Activated T-helper 17 cell treated with anti-CD3 and anti-CD28 coated beads, Interleukin-2, amount 50 U/mL, for 72 hours (primary cell): ENCODE results near the gene PROX1. TPM values are rescaled to one million over a fixed set of nuclear protein-coding genes. Genes with fewer than 3 reads are reported as not detected.

Experiments used
- ATAC-seq: fragments of 150-1000 bp; cut with Tn5 transposase; replicated peaks from 2 replicates; pipeline ENCODE4 v1.10.0; 2021; ENCODE audit warnings: mild to moderate bottlenecking, moderate library complexity
- H3K27ac Mint-ChIP-seq: one replicate; pipeline ENCODE4 v1.8.0; 2022; ENCODE audit warnings: mixed read lengths
- H3K27me3 Mint-ChIP-seq: one replicate; pipeline ENCODE4 v1.8.0; 2022; ENCODE audit warnings: mixed read lengths
- H3K36me3 Mint-ChIP-seq: one replicate; pipeline ENCODE4 v1.8.0; 2022; ENCODE audit warnings: low read depth, mild to moderate bottlenecking, mixed read lengths
- H3K4me1 Mint-ChIP-seq: one replicate; pipeline ENCODE4 v1.8.0; 2022; ENCODE audit warnings: mixed read lengths
- H3K4me3 Mint-ChIP-seq: one replicate; pipeline ENCODE4 v1.8.0; 2022; ENCODE audit warnings: mild to moderate bottlenecking, mixed read lengths
- H3K9me3 Mint-ChIP-seq: one replicate; pipeline ENCODE4 v1.8.0; 2022; ENCODE audit warnings: mixed read lengths
- total RNA-seq, 2 donors: library from RNA; stranded (reverse); gene quantifications; one replicate each; pipeline ENCODE4 v1.2.3, GENCODE V29; 2022

PROX1 gene
- total RNA-seq, 2 donors from 2014 or later: 0.08 to 0.11 TPM

DNA sequence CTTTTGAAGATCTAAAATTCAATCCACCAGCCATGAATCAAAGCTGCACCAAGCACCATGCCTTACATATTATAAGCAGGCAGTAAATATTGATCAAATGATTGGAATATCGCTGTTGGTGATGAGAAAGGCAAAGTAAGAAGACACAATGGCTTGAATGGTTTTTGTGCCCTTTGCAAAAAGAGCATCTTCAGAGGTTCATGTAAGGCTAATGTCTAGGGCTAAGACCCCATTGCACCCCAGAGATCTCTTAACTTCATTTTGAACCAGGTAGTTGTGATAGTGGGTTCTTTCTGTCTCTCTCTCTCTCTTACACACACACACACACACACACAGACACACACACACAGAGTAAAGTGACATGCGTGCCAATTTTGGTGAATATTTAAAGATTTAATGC lies 12.0 kb downstream of the PROX1 start:
- no peaks in the 10 kb centered on the region for H3K27me3 Mint-ChIP-seq
- H3K36me3 Mint-ChIP-seq: no peaks in the 10 kb centered on the region
- ATAC-seq: no peak
- no peaks in the 10 kb centered on the region for H3K4me1 Mint-ChIP-seq
- H3K27ac Mint-ChIP-seq: no peak overlapping the region
- H3K4me3 Mint-ChIP-seq: no peak overlapping the region
- no peaks in the 10 kb centered on the region for H3K9me3 Mint-ChIP-seq

GRCh38 chr1:214002060-214002459 lies 14.3 kb downstream of the PROX1 start:
- no peaks in the 10 kb centered on the region for H3K9me3 Mint-ChIP-seq
- H3K4me3 Mint-ChIP-seq: no peak overlapping the region
- no peak overlapping the region for H3K27ac Mint-ChIP-seq
- no peaks in the 10 kb centered on the region for H3K36me3 Mint-ChIP-seq
- ATAC-seq: no peak
- H3K27me3 Mint-ChIP-seq: peaks cover 7% of the 10 kb centered on the region
- H3K4me1 Mint-ChIP-seq: no peaks in the 10 kb centered on the region

- no peaks in the 10 kb centered on the region for H3K36me3 Mint-ChIP-seq
- H3K4me1 Mint-ChIP-seq: no peaks in the 10 kb centered on the region
- H3K4me3 Mint-ChIP-seq: no peak overlapping the region
- no peak for ATAC-seq
- peaks cover 7% of the 10 kb centered on the region for H3K27me3 Mint-ChIP-seq
- no peak overlapping the region for H3K27ac Mint-ChIP-seq
- H3K9me3 Mint-ChIP-seq: no peaks in the 10 kb centered on the region
Observed at GRCh38 chr1:214002472-214002871, 14.7 kb downstream of the PROX1 start.

DNA sequence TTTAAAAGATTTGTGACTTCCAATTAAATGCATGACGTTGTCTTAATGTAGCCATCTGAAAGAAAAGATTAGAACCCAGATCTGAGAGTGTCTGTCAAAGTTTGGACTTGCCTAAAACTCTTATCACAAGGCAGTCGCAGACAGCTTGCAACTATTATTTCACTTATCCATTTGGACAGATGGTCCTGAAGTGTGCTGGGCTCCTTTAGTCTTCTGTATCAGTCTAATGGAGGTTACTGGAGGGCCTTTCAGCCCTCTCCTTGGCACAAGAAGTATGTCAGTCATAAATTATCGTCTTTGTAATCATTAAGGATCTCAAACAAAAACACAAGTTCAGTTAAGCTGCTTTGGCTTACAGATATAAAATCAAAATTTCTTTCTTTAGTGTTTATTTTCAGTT lies 15.5 kb downstream of the PROX1 start:
- no peaks in the 10 kb centered on the region for H3K9me3 Mint-ChIP-seq
- H3K4me3 Mint-ChIP-seq: no peak overlapping the region
- H3K36me3 Mint-ChIP-seq: no peaks in the 10 kb centered on the region
- H3K27me3 Mint-ChIP-seq: peaks cover 7% of the 10 kb centered on the region
- no peaks in the 10 kb centered on the region for H3K4me1 Mint-ChIP-seq
- no peak for ATAC-seq
- H3K27ac Mint-ChIP-seq: no peak overlapping the region

DNA sequence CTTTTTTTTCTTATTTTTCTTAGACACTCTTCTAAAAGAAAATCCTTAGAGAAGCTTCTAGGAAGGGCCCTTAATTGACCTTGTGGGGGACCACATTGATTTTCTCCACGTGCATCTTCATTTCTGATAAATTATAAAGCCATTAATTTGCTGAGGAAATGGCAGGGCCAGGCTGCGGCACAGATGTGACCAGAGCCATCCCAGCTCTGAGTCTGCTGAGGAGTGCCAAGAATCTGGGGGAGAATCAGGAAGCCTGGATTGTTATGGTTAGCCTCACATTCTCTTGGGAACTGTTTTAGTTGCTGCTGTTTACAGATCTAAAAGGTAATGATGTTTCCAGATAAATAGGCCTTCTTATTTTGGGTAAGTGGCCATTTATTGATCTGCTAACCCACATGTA lies 16.2 kb downstream of the PROX1 start:
- Mint-ChIP-seq H3K9me3 (no peaks in the 10 kb centered on the region), H3K4me3 (no peak overlapping the region), H3K27me3 (peaks cover 7% of the 10 kb centered on the region), H3K36me3 (no peaks in the 10 kb centered on the region), H3K27ac (no peak overlapping the region), H3K4me1 (no peaks in the 10 kb centered on the region)
- no peak for ATAC-seq

- no peaks in the 10 kb centered on the region for H3K4me1 Mint-ChIP-seq
- H3K36me3 Mint-ChIP-seq: no peaks in the 10 kb centered on the region
- ATAC-seq: no peak
- H3K27ac Mint-ChIP-seq: no peak overlapping the region
- H3K9me3 Mint-ChIP-seq: no peaks in the 10 kb centered on the region
- H3K27me3 Mint-ChIP-seq: peaks cover 7% of the 10 kb centered on the region
- H3K4me3 Mint-ChIP-seq: no peak overlapping the region
Observed at GRCh38 chr1:214004795-214005194, 17.0 kb downstream of the PROX1 start.

GRCh38 chr1:214005708-214006107 lies 17.9 kb downstream of the PROX1 start:
- Mint-ChIP-seq H3K9me3 (no peaks in the 10 kb centered on the region), H3K4me3 (no peak overlapping the region), H3K27me3 (peaks cover 11% of the 10 kb centered on the region), H3K4me1 (no peaks in the 10 kb centered on the region), H3K27ac (no peak overlapping the region), H3K36me3 (no peaks in the 10 kb centered on the region)
- no peak for ATAC-seq

DNA sequence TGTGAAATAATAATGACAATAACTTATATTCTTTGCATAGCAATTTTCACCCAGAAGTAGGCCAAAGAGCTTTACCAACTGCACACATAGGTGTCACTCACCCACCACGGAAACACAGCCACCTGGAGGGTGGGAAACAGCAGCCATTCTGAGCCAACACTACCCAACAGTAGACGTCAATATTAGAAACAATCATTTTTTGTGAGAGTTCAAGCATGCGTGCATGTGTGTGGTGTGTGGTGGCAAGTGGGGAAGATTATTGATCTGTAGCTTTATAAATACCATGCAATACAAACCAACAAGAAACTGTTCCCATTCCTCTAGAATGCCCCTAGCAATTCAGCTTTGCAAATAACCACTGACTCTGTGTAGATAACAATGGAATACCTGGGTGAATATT lies 19.1 kb downstream of the PROX1 start:
- no peaks in the 10 kb centered on the region for H3K4me1 Mint-ChIP-seq
- no peaks in the 10 kb centered on the region for H3K9me3 Mint-ChIP-seq
- H3K27me3 Mint-ChIP-seq: peaks cover 11% of the 10 kb centered on the region
- ATAC-seq: no peak
- H3K27ac Mint-ChIP-seq: no peak overlapping the region
- no peaks in the 10 kb centered on the region for H3K36me3 Mint-ChIP-seq
- H3K4me3 Mint-ChIP-seq: no peak overlapping the region

DNA sequence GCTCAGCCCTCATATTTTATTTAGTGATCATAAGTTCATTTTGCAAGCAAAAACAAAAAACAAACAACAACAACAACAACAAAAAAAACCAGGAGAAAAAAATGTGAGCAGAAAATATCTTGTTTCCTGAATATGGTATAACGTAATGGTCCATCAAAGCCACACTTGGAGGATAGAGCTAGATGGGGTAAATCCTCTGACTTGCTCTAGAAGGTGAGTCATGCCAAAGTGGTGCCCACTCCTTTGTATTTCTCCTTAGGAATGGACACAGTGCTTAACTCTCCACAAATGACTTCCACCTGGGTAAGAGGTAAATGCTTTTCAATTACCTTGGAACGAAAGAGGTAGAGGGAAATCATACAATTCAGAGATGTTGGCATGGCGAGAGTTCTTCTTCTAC lies 20.6 kb downstream of the PROX1 start:
- no peaks in the 10 kb centered on the region for H3K9me3 Mint-ChIP-seq

GRCh38 chr1:214008791-214009422 lies 21.1 kb downstream of the PROX1 start:
- H3K36me3 Mint-ChIP-seq: no peaks in the 10 kb centered on the region
- H3K4me1 Mint-ChIP-seq: no peaks in the 10 kb centered on the region
- H3K27me3 Mint-ChIP-seq: peaks cover 11% of the 10 kb centered on the region
- no peaks in the 10 kb centered on the region for H3K9me3 Mint-ChIP-seq
- no peak overlapping the region for H3K4me3 Mint-ChIP-seq
- H3K27ac Mint-ChIP-seq: no peak overlapping the region
- no peak for ATAC-seq

More for the DNA sequence above, 20.6 kb downstream of the PROX1 start:
- no peaks in the 10 kb centered on the region for H3K36me3 Mint-ChIP-seq
- no peak overlapping the region for H3K4me3 Mint-ChIP-seq
- peaks cover 11% of the 10 kb centered on the region for H3K27me3 Mint-ChIP-seq
- H3K4me1 Mint-ChIP-seq: no peaks in the 10 kb centered on the region
- no peak overlapping the region for H3K27ac Mint-ChIP-seq
- no peak for ATAC-seq

DNA sequence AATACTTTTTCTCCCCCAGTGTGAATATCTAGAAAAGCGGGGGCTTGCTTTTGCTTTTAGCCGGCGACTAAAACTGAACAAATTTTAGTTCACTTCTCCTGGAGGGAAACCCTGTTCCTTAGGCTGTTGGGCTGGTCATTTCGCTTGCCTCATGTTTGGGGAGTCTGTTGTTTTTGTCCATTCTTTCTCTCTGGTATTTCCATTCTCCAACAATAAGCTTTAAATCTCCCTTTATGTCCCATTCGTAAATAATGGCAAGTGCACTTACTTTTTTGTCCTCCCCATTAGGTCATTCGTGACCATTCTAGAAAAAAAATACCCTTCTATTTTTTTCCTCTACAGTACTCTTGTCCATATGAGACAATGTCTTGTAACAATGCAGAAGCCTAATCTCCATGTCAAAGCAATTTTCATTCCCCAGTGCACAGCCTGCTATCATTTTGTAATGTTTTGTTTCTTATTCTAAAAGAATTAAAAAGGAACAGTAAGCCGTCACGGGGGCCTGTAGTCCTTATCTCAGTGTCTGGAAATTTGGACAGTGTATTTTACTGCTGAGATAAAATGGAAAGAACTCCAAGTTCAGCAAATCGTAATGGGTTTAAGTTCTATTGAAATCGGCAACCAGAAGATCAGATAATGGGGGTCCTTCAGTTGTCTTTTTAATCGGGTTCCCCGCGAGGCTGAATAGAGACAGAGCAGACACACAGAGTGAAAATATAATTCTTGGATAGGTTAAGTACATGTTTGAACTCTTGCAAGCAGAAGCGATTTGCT lies 21.8 kb downstream of the PROX1 start:
- Mint-ChIP-seq H3K27me3 (peaks cover 11% of the 10 kb centered on the region), H3K27ac (no peak overlapping the region), H3K4me3 (no peak overlapping the region), H3K4me1 (no peaks in the 10 kb centered on the region), H3K9me3 (peaks cover under 1% of the 10 kb centered on the region), H3K36me3 (no peaks in the 10 kb centered on the region)
- no peak for ATAC-seq

GRCh38 chr1:214010197-214010573 lies 22.4 kb downstream of the PROX1 start:
- ATAC-seq: no peak
- H3K36me3 Mint-ChIP-seq: no peaks in the 10 kb centered on the region
- no peak overlapping the region for H3K27ac Mint-ChIP-seq
- H3K4me1 Mint-ChIP-seq: no peaks in the 10 kb centered on the region
- H3K27me3 Mint-ChIP-seq: peaks cover 10% of the 10 kb centered on the region
- no peak overlapping the region for H3K4me3 Mint-ChIP-seq
- peaks cover 3% of the 10 kb centered on the region for H3K9me3 Mint-ChIP-seq

DNA sequence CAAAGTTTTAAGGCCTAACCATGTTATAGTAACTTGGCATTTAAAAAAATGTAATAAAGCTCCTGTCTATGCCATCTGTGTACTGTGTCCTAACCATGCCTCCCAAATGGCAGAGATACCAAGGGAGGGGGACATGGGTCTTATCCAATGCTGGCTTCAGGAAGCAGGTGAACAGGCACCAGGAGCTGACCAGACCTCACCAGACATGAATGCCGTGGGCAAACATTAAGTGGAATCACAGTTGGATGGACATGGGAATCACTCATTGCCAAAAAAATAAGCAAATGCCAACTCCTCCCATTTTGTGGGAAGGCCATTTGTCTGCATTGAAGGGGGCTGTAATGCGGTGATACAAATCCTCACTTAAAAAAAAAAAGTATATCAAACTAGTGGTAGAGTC lies 22.9 kb downstream of the PROX1 start:
- no peaks in the 10 kb centered on the region for H3K36me3 Mint-ChIP-seq
- no peak overlapping the region for H3K27ac Mint-ChIP-seq
- no peak for ATAC-seq
- no peak overlapping the region for H3K4me3 Mint-ChIP-seq
- peaks cover 3% of the 10 kb centered on the region for H3K9me3 Mint-ChIP-seq
- H3K4me1 Mint-ChIP-seq: no peaks in the 10 kb centered on the region
- H3K27me3 Mint-ChIP-seq: peaks cover 4% of the 10 kb centered on the region

- Mint-ChIP-seq H3K4me1 (no peaks in the 10 kb centered on the region), H3K27ac (no peak overlapping the region), H3K9me3 (peaks cover 3% of the 10 kb centered on the region), H3K4me3 (no peak overlapping the region), H3K36me3 (no peaks in the 10 kb centered on the region), H3K27me3 (peaks cover 3% of the 10 kb centered on the region)
- no peak for ATAC-seq
Observed at GRCh38 chr1:214012418-214012817, 24.6 kb downstream of the PROX1 start.

GRCh38 chr1:214013614-214014377 lies 26.0 kb downstream of the PROX1 start:
- Mint-ChIP-seq H3K36me3 (no peaks in the 10 kb centered on the region), H3K27ac (no peak overlapping the region), H3K27me3 (peaks cover 3% of the 10 kb centered on the region), H3K4me3 (no peak overlapping the region), H3K9me3 (peaks cover 3% of the 10 kb centered on the region), H3K4me1 (no peaks in the 10 kb centered on the region)
- no peak for ATAC-seq
